ENCODE results near the gene ARRB2.

Gene ARRB2

GRCh38 chr17:4742133-4742532 is 31.7 kb downstream of the ARRB2 start:
- in situ Hi-C loops (cut with HindIII; ENCODE audit: low pct_ligation_motif_present, low pct_unique_long_range_greater_than_20kb, low sequenced_read_pairs): no loop called here
- DNase-seq: no peak

GRCh38 chr17:4742629-4743028 is 32.2 kb downstream of the ARRB2 start:
- DNase-seq: no peak
- in situ Hi-C loops (cut with HindIII; ENCODE audit: low pct_ligation_motif_present, low pct_unique_long_range_greater_than_20kb, low sequenced_read_pairs): no loop called here

- in situ Hi-C loops (cut with HindIII; ENCODE audit: low pct_ligation_motif_present, low pct_unique_long_range_greater_than_20kb, low sequenced_read_pairs): no loop called here
- no peak for DNase-seq
Observed at GRCh38 chr17:4743216-4743615, 32.8 kb downstream of the ARRB2 start.

- no peak for DNase-seq
- in situ Hi-C loops (cut with HindIII; ENCODE audit: low pct_ligation_motif_present, low pct_unique_long_range_greater_than_20kb, low sequenced_read_pairs): no loop called here
Observed at GRCh38 chr17:4743898-4744297, 33.5 kb downstream of the ARRB2 start.

DNA sequence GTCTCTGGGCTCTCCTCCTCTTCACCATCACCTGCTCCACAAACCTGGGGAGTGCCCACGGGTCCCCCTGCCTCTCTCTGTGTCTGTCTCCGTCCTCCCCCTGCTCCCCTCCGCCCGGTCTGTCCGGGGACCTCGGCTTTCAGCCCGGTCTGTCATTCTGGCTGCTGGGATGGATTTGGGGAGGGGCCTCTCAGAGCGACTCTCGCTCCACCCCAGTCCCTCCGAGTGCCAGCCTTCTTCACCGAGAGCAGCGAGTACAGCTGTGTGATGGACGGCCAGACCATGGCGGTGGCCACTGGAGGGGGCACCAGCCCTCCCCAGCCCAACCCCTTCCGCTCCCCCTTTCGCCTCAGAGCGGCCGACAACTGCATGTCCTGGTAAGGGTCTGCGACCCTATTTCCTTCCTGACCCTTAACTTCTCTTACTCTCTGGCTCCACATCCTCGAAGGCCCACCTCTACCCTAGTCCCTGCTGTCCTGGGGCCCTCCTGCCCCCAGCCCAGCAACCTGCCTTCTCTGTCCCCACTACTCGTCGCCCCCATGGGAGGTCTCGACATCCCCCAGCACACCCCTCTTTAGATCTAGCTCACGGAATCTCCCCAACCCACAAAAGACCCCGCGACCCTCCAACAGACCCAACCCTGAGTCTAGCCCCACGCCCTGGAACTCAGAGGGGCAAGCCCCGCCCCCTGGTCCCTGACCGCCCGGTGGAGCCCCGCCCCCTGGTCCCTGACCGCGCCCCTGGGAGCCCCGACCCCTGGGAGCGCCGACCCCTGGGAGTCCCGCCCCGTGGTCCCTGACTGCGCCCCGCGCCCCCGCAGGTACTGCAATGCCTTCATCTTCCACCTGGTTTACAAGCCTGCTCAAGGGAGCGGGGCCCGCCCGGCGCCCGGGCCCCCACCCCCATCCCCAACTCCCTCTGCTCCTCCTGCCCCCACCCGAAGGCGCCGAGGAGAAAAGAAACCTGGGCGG is 34.9 kb downstream of the ARRB2 start:
- DNase-seq: no peak

GRCh38 chr17:4747847-4748246 is 37.4 kb downstream of the ARRB2 start:
- DNase-seq: no peak
- in situ Hi-C loops (cut with HindIII; ENCODE audit: low pct_ligation_motif_present, low pct_unique_long_range_greater_than_20kb, low sequenced_read_pairs): no loop called here

More for the DNA sequence above, 34.9 kb downstream of the ARRB2 start:
- in situ Hi-C loops (cut with HindIII; ENCODE audit: low pct_ligation_motif_present, low pct_unique_long_range_greater_than_20kb, low sequenced_read_pairs): no loop called here

DNA sequence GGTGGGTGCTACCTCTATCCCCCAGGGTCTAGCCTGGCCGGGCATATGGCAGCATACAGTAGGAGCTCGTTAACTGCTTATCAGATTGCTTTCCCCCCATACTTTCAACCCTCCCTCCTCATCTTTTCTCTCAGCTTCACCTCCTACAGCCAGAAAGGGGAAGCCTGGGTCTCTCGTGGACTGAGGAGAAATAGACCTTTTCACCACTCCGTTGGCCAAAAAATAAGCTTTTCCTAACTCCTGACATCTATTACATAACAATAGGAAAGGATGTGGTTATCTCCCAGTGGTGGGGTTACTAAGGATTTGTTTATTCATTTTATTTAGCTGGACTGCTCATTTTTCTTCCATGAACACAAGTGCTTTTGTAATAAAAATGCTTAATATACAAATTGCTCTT is 38.3 kb downstream of the ARRB2 start:
- no peak for DNase-seq
- in situ Hi-C loops (cut with HindIII; ENCODE audit: low pct_ligation_motif_present, low pct_unique_long_range_greater_than_20kb, low sequenced_read_pairs): no loop called here

DNA sequence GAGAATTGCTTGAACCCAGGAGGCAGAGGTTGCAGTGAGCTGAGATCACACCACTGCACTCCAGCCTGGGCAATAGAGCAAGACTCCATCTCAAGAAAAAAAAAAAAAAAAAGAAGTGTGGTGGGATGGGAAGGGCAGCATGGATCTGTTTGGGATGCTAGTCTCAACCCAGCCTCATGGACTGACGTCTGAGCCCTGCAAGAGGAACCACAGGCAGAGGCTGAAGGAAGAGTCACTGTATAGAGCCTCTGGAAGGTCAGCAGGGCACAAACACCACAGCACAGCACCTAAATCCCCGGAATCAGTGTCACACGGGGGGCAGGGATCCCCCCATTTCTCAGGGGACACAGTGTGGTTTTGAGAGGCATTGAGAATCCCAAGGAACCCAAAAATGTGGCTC is 40.2 kb downstream of the ARRB2 start:
- no peak for DNase-seq
- in situ Hi-C loops (cut with HindIII; ENCODE audit: low pct_ligation_motif_present, low pct_unique_long_range_greater_than_20kb, low sequenced_read_pairs): no loop called here

DNA sequence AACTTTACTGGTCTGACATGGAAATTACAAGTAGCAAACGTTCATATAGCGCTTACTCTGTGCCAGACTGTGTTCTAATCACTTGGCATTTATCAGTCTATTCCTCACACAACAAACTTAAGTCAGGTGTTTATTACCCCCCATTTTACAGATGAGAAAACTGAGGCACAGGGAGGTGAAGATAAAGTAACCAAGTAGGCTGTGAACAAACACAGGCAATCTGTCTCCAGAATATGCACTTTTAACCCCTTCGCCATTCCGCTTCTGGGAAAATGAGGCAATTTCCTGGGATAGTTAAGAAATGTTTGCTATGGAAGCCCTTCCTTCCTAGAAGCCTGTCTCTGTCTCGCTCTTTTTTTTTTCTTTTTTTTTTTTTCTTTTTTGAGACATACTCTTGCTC is 41.5 kb downstream of the ARRB2 start:
- in situ Hi-C loops (cut with HindIII; ENCODE audit: low pct_ligation_motif_present, low pct_unique_long_range_greater_than_20kb, low sequenced_read_pairs): no loop called here
- DNase-seq: no peak

- in situ Hi-C loops (cut with HindIII; ENCODE audit: low pct_ligation_motif_present, low pct_unique_long_range_greater_than_20kb, low sequenced_read_pairs): no loop called here
Observed at GRCh38 chr17:4753392-4753791, 43.0 kb downstream of the ARRB2 start.

GRCh38 chr17:4759776-4760236 is 49.4 kb downstream of the ARRB2 start:
- in situ Hi-C loops (cut with HindIII; ENCODE audit: low pct_ligation_motif_present, low pct_unique_long_range_greater_than_20kb, low sequenced_read_pairs): no loop called here

More at GRCh38 chr17:4753392-4753791, 43.0 kb downstream of the ARRB2 start:
- DNase-seq: no peak

GRCh38 chr17:4764595-4764994 is 54.2 kb downstream of the ARRB2 start:
- in situ Hi-C loops (cut with HindIII; ENCODE audit: low pct_ligation_motif_present, low pct_unique_long_range_greater_than_20kb, low sequenced_read_pairs): no loop called here
- no peak for DNase-seq

More at GRCh38 chr17:4759776-4760236, 49.4 kb downstream of the ARRB2 start:
- DNase-seq: no peak

DNA sequence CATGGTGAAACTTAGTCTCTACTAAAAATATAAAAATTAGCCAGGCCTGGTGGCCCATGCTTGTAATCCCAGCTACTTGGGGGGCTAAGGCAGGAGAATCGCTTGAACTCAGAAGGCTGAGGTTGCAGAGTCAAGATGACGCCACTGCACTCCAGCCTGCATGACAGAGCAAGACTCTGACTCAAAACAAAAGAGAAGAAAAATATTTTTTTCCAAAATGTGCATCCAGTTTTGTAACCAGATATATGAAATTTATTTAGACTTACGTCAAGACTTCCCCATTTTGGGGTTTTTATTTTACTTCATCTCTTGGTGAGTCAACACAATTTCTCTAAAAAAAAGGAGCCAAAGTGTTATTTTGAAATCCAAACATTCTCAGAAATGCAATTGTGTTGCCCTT is 55.8 kb downstream of the ARRB2 start:
- no peak for DNase-seq
- in situ Hi-C loops (cut with HindIII; ENCODE audit: low pct_ligation_motif_present, low pct_unique_long_range_greater_than_20kb, low sequenced_read_pairs): no loop called here

- no peak for DNase-seq
- in situ Hi-C loops (cut with HindIII; ENCODE audit: low pct_ligation_motif_present, low pct_unique_long_range_greater_than_20kb, low sequenced_read_pairs): no loop called here
Observed at GRCh38 chr17:4766723-4767122, 56.3 kb downstream of the ARRB2 start.

- in situ Hi-C loops (cut with HindIII; ENCODE audit: low pct_ligation_motif_present, low pct_unique_long_range_greater_than_20kb, low sequenced_read_pairs): no loop called here
- no peak for DNase-seq
Observed at GRCh38 chr17:4768298-4768697, 57.9 kb downstream of the ARRB2 start.

- in situ Hi-C loops (cut with HindIII; ENCODE audit: low pct_ligation_motif_present, low pct_unique_long_range_greater_than_20kb, low sequenced_read_pairs): no loop called here
- DNase-seq: no peak
Observed at GRCh38 chr17:4769628-4770027, 59.2 kb downstream of the ARRB2 start.

All from ACHN (cell line).